G401 (cell line): ENCODE measurements around the gene RPL31. TPM values are rescaled to one million over a fixed set of nuclear protein-coding genes. Genes with fewer than 3 reads are reported as not detected.
"Not testable (repeated sequence)": the region's sequence is repeated elsewhere in the genome, so short reads cannot be mapped to it uniquely, and the experiment has no call there.

ENCODE experiments used
- DNase-seq: peaks from one replicate; pipeline ENCODE4 v3.0.0-alpha.2; 2015; ENCODE audit warnings: low spot score
- in situ Hi-C: cut with HindIII; loops from 2 replicates; pipeline ENCODE4 v1.10.0; 2016; ENCODE audit warnings: low sequenced_read_pairs, mixed read lengths
- total RNA-seq: library from RNA; depleted of rRNA; stranded (reverse); fragments of >200 nt; shearing (Covaris generic); gene quantifications from 2 replicates; pipeline ENCODE4 v1.2.3, GENCODE V29; 2014; rRNA removed

Gene RPL31
- total RNA-seq, 1 experiment from 2014 or later = 2,056 TPM

- in situ Hi-C loops = loop anchor here (25.0 kb wide), 1 partner anchor 167 kb away; no protein-coding TSS in a partner anchor
Measured at GRCh38 chr2:101045330-101045729, 43.2 kb downstream of the RPL31 start.

GRCh38 chr2:101047075-101047766 lies 45.1 kb downstream of the RPL31 start:
- in situ Hi-C loops = loop anchor here (25.0 kb wide), 1 partner anchor 165 kb away; no protein-coding TSS in a partner anchor
- DNase-seq = no peak

More at GRCh38 chr2:101045330-101045729, 43.2 kb downstream of the RPL31 start:
- DNase-seq = peak; percentile 29

GRCh38 chr2:101047774-101048173 lies 45.7 kb downstream of the RPL31 start:
- in situ Hi-C loops = loop anchor here (25.0 kb wide), 1 partner anchor 165 kb away; no protein-coding TSS in a partner anchor

GRCh38 chr2:101048756-101049155 lies 46.7 kb downstream of the RPL31 start:
- no peak for DNase-seq
- in situ Hi-C loops = loop anchor here (25.0 kb wide), 1 partner anchor 164 kb away; no protein-coding TSS in a partner anchor

More at GRCh38 chr2:101047774-101048173, 45.7 kb downstream of the RPL31 start:
- no peak for DNase-seq

- in situ Hi-C loops, DNase-seq: not testable (repeated sequence)
Measured at GRCh38 chr2:101050886-101051285, 48.8 kb downstream of the RPL31 start.

- no peak for DNase-seq
- in situ Hi-C loops = no loop called here
Measured at GRCh38 chr2:101052147-101052546, 50.1 kb downstream of the RPL31 start.

- DNase-seq = no peak
- in situ Hi-C loops = no loop called here
Measured at GRCh38 chr2:101053117-101053516, 51.0 kb downstream of the RPL31 start.

Other genes with a start within 250 kb of the RPL31 start
- not detected in 2 replicates for gene NPAS2, start 182.2 kb upstream of the RPL31 start, total RNA-seq
- gene TBC1D8, start 149.1 kb downstream of the RPL31 start, total RNA-seq = 2.3 and 5.8 TPM in 2 replicates